NCI-H774 (cell line): ENCODE results near the gene FLRT2.
A peak's percentile ranks its signal among the peaks of the same experiment; 100 is the strongest.

ENCODE experiments used
- DNase-seq: peaks from one replicate; lab custom pipeline; 2025; lab: John Stamatoyannopoulos, UW

FLRT2 gene

DNA sequence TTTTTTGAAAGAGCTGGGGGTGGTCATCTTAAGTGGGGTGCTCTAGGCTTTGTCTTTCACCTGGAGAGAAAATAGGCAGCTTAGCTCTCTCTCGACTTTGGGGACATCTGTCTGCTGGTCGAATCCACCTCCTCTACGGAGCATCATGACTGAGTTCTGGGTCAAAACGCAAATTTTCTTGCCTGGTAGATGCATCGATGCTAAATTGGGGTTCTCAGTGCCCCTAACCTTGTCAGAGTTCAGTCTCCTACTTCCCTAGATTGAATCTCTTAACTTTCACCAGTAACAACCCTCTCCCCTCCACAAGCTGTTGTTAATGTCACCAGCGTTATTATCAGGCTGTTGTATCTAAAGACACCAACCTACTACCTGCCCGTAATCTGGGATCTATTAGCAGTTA, 682 bp downstream of the FLRT2 start:
- no peak for DNase-seq

DNA sequence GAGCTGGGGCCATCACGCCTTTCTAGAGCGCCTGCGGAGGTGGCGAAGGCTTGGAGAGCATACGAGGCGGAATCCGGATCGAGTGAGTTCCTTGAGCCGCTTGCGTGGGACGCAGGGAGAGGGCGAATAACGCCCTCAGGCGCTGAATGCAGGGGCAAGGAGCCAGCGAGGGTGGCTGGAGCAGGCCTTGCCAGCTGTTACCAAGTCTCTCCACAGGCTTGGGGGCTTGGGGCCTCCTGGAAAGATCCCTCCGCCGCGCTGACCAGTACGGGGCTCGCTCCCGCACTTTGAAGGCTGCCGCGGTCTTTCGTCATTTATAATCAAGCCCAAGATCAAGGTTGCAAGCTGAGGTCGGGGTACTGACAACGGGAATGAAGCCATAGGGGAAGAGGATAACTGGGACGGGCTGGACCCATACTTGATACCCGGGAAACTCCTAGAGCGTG, 1.2 kb downstream of the FLRT2 start:
- DNase-seq, result no peak

DNA sequence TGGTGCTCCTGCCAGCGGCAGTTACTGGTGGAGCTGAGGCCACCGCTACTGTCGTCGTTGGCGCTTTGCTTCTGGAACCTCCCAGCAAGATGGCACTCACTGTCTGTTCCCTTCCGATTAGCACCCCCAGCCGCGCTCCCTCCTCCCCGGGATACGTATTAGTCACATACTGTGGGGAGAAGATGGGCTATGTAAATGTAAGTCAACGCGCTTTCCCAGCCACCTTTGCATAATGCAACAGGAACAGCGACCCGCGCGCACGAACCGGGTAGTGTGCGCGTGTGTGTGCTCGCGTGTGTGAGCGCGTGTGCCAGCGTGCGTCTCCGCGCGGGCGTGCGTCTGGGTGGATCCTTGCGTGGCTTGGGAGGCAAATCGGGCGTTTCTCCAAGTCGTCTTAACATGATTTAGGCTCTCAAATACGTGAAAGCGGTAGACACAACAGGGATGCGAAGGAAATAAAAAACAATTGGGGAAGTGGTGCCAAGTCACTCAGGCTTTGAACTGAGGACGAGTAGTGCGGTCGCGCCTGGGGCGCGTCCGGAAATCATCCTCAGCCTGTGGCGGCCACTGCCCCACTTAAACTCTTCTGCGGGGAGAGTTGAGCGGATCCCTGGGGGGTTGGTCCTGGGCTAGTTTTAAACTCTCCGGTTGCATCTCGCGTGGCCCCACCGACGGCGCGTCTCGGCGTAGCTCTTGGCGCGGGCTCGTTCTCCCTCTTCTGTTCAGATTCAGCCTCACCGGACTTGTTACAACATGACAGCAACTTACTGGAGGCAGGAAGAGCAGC, 1.8 kb downstream of the FLRT2 start:
- DNase-seq, result no peak

DNA sequence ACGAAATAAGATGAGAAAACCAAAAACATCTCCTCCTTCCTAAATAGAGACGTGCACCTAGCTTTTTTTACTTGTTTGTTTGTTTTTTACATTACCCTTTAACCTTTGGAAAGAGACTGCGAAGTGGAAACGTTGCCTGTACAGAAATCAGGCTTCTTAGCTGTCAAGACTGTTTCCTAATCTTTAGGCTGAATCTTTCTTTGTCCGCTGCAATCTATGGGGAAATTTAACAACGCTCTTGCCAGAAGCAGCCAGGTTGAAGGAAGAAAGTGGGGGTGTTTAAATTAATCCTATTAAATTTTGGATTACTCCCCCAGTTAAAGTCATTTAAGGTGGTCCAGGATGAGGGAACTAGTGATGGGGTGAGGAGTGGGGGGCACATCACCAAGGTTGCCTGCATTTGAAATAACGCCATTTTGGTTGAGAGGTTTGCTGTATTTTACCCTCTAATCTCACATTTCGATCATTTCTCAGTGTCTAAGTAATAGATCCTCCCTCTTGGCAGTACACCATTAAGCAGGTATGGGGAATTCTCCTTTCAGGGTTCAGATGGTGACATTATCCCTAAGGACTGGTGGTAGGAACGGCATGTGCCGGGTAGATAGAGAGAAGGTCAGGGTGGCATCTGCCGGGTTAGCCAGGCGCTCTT, 2.6 kb downstream of the FLRT2 start:
- DNase-seq, result no peak

DNA sequence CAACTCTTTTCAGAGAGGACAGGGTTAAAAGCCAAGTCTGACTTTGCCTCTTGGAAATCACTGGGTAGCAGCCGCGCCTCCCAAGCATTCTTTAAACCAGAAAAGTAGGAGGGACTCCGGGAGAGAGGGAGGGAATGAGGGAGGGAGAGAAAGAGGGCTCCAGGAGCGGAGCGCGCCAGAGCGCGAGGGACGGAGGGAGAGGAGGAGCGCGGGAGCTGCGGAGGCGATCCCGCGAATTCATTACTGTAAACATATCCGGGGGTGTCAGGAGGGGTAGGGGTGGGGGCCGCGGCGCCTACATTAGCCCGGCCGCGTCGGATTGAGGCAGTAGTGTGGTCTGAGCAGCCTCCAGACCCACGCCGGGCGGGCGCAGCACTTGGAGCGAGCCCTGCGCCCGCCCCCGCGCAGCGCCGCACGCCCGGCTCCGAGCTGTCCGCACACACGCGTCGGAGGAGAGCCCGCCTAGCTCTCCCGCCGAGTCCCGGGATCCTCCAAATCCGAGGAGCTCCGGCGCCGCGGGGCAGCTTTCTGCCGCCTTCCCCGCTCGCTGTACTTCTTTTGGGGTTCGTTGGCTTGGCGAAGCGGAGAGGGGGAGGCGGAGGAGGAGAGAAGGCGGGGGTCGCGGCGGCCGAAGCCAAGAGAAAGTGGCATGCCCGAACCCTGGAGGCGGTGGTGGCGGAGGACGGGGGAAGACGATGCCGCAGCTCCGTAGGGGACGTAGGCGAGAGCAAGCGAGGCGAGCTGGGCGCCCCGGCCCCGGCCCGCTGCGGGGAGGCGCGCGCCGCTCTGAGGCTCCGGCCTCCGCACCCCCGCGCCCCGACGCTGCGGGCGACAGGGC, 3.3 kb downstream of the FLRT2 start:
- peak; percentile 8 for DNase-seq

DNA sequence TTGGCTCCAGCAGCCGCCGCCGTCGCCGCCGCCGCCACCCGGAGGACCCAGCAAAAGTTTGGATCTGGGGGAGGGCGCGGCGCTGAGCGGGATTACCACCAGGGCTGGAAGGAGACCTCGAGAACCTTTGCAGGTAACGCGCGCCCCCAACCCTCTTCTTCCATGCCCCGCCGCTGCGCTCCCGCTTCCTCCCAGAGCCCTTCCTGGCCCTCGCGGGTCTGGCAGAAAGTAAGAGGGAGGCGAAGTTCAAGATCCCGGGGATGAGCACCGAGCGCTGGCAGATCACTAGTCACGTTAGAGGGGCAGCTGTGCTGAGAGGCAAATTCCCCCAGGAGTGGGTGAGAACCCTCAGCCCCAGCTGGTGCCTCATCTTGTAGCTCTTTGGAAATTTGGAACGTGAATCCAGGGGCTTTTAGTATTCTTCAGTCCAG, 3.9 kb downstream of the FLRT2 start:
- no peak for DNase-seq

DNA sequence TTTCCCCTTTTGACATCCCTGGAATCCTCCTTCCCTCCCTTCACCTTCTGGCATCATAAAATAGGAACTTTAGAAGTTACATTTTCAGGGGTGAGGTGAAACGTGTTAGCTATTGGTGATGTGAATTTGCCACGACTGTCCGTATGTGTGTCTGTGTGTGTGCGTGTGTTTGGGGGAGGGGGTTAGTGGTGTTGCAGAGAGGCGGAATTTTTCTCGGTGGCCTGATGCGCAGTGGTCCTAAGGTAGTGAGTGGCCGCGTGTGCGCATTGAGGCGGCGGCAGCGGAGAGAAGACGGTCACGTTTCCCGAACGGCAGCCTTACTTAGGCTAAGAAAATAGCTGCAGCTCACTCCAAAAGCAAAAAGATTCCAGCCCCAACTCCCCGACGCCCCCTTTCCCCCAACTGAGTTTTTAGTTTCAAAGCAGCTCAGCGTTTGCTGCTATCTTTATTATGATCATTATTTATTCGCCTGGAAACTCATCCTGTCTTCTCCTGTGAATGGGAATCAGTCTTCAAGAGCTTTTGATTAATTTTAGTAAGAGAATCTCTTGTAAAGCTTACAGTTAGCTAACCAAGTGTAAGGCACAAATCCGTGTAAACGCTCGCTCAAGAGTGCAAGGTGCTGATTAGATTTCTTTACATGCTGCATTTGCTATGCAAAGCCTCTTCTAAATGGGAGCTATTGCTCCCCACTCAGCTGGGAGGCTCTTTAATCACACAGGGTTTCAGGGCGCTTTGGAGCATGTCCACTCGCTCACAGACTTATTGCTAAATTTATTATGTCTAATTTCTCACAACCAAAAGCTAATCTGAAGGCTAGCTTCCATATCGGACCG, 4.7 kb downstream of the FLRT2 start:
- no peak for DNase-seq

DNA sequence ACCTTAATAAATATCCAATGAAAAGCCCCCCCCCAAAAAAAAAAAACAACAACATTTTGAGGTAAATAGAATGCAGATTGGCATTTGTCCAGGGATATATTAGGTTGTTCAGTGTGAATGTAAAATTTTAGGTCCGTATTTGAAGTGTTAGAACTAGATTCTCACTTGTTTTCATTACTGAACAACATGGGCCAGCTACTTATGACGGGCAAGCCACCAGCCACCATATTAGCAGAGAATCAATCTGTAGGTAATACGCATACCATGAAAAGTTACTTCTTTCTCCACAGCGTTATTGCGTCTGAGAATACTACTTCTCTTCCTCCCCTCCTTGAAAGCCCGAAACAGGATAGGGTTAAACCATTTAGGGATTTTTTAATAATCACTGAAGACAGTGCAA, 5.4 kb downstream of the FLRT2 start:
- no peak for DNase-seq

DNA sequence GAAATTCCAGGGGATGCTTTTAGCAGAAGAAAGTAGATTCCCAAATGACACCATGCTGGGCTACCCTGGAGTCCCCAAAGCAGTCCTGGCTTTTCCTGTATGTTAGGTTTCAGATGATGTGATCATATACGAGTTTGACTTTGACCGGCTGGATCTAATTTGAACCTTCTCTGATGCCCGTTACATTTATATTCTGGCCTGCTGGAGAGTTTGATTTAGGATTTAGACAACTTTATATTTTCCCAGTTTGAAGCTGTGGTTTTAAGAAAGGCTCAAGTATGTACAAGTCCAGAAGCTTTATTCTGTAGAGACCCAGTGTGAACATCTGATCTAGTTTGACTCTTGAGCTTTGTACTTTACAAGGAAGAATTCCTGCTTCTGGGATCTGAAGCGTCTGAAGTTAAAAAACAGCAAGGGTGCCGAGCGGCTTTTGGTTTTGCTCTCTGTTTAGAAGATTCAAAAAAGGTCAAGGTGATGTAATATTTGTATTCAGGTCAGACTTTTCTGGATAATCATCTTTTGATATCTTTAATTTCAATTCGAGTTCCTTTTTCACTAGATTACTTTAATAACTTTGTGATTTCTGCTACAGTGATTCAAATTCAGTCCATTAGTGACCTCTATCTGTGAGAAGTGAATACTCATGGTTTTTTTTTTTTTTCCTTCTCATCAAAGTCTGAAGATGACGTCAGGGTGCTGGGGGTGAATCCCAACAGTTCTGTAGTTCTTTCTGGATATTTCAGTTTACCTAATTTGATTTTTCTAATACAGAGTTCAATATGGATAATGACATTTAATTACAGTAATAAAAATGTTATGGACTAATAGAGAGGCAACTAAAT, 6.3 kb downstream of the FLRT2 start:
- no peak for DNase-seq

DNA sequence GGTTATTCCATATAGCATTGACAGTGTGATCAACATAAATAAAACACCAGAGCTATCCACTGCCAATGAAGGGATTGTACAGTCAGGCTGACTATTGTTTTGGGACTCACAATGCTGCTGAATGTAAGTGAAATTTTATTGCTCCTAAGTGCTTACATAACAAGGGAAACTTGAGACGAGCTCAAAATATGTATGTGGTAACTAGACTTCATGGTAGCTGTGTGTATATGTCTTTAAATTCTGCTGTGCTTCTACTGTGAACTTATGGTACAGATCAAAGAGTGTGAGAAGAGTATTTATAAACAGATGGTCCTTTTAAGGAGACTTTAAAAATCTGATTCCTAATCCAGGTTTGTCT, 6.9 kb downstream of the FLRT2 start:
- DNase-seq, result no peak

DNA sequence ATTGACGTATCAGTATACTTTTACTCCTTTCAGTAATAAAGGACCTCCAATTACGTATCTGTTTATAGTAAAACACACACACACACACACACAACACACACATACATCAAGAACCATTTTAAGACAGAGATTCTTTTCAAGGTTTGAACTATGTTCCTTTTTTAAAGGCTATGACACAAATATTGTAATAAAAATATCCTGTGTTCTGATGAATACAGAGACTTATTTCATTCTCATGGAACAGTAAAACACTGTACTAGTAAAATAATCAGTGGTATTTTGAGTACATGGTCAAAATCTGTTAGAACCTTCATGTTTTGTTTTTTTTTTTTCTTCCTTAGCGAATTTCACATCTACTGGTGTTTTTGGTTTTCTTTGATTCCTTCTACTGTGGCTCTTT, 7.6 kb downstream of the FLRT2 start:
- no peak for DNase-seq

DNA sequence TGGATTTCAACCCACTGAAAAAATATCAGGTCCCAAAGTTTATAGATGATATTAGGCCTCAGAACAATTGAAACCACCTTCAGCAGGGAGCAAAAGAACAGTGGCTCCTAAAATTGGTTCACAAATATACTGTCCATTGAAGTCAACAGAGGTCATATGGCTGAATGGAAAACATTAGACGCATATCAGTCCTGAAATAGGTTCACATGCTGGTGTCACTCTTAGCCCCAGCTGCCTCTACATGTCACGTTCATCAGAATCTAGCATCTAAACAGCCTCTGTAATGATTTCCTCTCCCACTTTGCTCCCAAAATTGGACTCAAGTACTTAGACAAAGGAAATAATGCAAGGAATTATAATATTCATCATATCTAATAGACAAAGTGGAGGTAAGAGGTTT, 8.7 kb downstream of the FLRT2 start:
- no peak for DNase-seq

DNA sequence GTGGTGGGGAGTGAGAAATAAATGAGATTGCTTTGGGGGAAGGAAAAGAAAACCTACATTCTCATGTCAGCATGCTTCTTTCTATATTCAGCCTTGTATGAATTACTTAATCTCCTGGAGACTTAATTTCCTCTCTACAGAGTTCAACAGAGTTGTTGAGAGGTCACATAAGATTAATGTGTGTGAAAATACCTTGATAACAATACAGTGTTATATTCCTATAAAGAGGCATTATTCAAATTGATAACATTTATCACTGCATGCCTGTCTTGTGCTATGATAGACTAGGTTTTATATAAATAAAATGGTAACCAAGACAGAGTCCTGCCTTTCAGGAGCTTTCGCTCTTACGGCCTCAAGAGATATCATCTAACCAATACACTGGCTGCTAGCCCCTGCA, 9.6 kb downstream of the FLRT2 start:
- no peak for DNase-seq

DNA sequence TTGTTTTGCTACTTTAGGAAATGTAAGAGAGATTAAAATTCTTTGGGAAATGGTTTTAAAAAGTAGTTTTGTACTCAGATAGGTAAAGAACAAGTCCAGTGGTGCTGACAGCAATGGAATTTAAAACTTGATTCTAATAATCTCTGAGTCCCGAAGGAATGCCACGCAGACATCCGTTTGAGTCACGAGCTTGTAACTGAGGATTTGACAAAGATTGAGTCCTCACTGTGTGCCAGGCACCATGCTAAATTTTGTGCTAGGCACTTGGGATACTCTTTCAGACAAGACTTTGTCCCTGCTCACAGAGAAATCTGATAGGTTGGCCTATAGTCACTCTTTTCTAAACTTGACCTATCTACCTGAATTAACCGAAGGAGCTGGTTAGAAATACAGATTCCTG, 12.7 kb downstream of the FLRT2 start:
- no peak for DNase-seq

DNA sequence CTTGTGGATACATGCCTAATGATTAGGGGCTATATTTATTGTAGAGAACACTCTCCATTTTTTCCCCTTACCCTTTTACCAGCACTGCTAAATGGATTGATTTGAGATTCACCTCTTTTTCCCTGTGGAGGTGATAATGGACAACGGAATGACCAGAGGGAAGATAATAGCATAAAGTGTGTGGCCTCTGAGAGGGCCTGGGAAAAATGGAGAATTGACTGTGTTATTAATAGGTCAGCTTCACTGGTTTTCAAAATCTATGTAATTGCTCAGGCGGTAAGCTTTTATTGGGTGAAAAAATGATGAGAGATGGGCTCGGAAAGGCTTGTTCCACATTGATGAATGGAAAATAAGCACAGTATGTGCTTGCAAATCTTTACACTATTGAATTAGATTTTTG, 15.8 kb downstream of the FLRT2 start:
- no peak for DNase-seq

DNA sequence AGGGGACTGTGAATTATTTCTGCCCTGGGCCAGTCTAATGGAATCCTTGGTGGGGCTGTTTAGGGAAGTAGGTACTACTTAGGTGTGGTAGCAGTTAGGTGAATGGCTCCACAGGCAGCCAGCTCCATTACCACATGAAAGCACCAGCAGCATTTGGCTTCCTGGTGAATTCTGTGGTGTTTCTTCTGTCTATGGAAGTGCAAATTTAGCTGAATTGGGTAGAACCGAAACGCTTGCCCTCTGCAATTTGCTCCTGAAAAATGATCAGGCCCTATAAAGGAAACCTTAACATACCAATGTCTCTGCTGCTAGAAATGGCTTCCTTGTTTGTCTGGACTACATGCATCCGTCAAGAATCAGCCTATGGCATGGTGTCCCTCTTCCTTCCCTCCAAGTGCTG, 16.4 kb downstream of the FLRT2 start:
- no peak for DNase-seq

DNA sequence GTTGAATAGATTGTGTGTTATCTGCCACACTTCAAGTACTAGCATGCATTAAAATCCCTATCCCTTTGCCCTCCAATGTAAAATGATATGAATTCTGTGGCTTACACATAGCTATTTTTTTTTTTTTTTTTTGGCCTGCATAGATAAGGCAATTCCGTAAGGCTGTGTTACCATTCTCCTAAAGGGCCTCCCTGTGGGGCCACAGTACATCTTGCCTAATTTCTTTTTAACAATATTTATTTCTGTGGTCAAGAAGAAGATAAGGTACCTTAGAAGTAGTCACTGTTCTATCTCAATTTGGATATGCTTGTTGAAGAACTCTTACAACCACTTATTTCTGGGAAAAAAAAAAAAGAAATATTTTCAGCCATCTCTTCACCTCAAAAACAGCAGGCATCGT, 19.8 kb downstream of the FLRT2 start:
- no peak for DNase-seq

DNA sequence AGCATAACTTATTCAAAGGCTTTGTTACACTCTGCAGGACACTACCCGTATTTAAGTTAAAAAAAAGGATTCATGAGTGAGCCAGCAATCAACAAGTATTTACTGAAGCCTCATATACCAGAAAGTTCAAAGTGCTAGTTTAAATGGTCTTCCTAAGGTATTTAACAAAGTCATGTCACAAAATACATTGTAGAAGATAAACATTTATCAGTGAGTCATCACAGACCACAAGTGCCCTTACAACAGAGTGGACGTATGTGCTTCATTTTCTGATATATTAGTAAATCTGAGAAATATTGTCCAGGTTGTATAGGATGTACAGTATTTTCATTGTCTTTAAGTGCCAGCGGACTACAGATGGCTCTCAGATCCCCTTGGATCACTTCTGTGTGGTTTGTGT, 24.2 kb downstream of the FLRT2 start:
- DNase-seq, result no peak

DNA sequence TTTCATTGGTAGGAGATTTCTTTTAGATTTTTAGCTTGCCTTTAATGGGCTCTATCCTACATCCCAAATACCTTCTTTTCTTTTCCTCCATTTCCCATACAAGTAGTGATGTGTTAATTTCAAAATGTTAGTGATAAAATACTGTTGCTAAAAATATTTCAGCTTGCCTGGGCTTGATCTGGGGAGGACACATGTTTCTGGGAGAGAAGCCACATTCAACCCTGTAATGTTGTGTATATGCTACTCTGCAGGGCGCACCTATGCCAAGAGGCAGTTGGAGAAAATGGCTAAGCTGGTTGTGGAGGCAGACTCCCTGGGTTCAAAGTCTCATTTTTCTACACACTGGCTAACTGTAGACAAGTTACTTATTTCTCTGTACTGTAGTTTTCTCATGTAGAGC, 26.3 kb downstream of the FLRT2 start:
- no peak for DNase-seq

DNA sequence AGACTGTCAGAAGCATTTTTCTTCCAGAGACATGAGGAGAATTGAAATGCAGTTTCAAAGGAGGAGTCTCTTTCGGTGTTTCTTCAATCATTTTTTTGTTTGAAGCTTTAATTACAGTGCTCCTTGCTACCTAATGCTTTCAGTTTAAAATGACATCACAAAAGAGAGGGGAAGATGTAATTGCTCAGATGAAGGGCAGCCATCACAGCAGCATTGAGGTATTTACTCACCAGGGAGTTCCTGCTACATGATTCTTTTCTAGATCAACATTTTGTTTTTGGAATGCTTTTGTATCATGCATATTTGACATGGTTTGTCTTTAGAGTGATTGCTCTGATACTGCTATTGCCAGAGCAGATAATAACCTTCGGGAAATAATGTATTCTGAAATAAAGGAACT, 28.6 kb downstream of the FLRT2 start:
- no peak for DNase-seq

DNA sequence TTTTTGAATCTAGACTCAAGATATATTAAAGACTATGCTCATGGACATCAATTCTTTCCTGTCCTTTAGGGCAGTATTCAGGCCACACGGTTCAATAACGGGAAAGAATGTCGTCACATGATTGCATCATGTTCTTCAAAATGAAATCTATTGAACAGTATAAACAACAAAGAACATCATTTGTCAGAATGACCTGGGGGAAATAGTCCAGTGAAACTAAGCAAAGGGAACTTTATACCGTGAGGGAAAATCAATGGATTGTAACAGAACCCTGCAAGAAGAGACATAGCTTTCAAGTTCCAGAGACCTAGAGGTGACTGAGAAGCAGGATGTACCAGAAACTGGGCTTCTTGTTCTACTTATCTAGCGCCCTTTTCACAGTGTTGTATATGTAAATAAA, 32.7 kb downstream of the FLRT2 start:
- no peak for DNase-seq
